Islet of Langerhans (tissue), 1 donor: ENCODE measurements around the gene MICAL2.

Experiments used
- FAIRE-seq: peaks from one replicate; lab custom pipeline; 2011; peaks lifted over from hg19 to GRCh38; lab: Jason Lieb, UNC

Gene MICAL2

GRCh38 chr11:12173111-12173510, 62.7 kb downstream of the MICAL2 start:
- FAIRE-seq = no peak

- no peak for FAIRE-seq
Observed at GRCh38 chr11:12174128-12174476, 63.7 kb downstream of the MICAL2 start.

GRCh38 chr11:12174477-12175143, 64.2 kb downstream of the MICAL2 start:
- no peak for FAIRE-seq

GRCh38 chr11:12175694-12176241, 65.4 kb downstream of the MICAL2 start:
- no peak for FAIRE-seq

- FAIRE-seq = no peak
Observed at GRCh38 chr11:12176410-12176809, 66.0 kb downstream of the MICAL2 start.

- no peak for FAIRE-seq
Observed at GRCh38 chr11:12177739-12178338, 67.4 kb downstream of the MICAL2 start.

GRCh38 chr11:12179019-12179418, 68.6 kb downstream of the MICAL2 start:
- no peak for FAIRE-seq

GRCh38 chr11:12179531-12179930, 69.1 kb downstream of the MICAL2 start:
- FAIRE-seq = no peak

- no peak for FAIRE-seq
Observed at GRCh38 chr11:12180257-12181205, 70.1 kb downstream of the MICAL2 start.

GRCh38 chr11:12182302-12182675, 71.9 kb downstream of the MICAL2 start:
- FAIRE-seq = no peak

- no peak for FAIRE-seq
Observed at GRCh38 chr11:12182676-12183541, 72.5 kb downstream of the MICAL2 start.

- FAIRE-seq = no peak
Observed at GRCh38 chr11:12183827-12184620, 73.6 kb downstream of the MICAL2 start.

GRCh38 chr11:12184699-12185098, 74.3 kb downstream of the MICAL2 start:
- no peak for FAIRE-seq

- no peak for FAIRE-seq
Observed at GRCh38 chr11:12185106-12185690, 74.8 kb downstream of the MICAL2 start.

GRCh38 chr11:12185914-12186313, 75.5 kb downstream of the MICAL2 start:
- FAIRE-seq = no peak

- no peak for FAIRE-seq
Observed at GRCh38 chr11:12186701-12187100, 76.3 kb downstream of the MICAL2 start.

GRCh38 chr11:12187399-12187798, 77.0 kb downstream of the MICAL2 start:
- no peak for FAIRE-seq

- FAIRE-seq = no peak
Observed at GRCh38 chr11:12188548-12189317, 78.3 kb downstream of the MICAL2 start.

- FAIRE-seq = no peak
Observed at GRCh38 chr11:12189543-12190235, 79.3 kb downstream of the MICAL2 start.
